Hepatocyte (in vitro differentiated cells): ENCODE results near the gene NKD1. TPM values are rescaled to one million over a fixed set of nuclear protein-coding genes. Genes with fewer than 3 reads are reported as not detected.
A peak's percentile ranks its signal among the peaks of the same experiment; 100 is the strongest.

ENCODE experiments used
- DNase-seq: peaks from one replicate; pipeline ENCODE4 v3.0.0-alpha.2; 2016; ENCODE audit warnings: low spot score
- H2AFZ ChIP-seq: fragments of 200-600 bp; sonication (generic); 2 replicates; pipeline ENCODE4 v1.6.0; 2016; ENCODE audit warnings: antibody characterized with exemption, mild to moderate bottlenecking
- H3K27ac ChIP-seq: fragments of 200-600 bp; sonication (generic); 2 replicates; pipeline ENCODE4 v1.5.1; 2016; ENCODE audit warnings: mild to moderate bottlenecking
- H3K27me3 ChIP-seq: fragments of 200-600 bp; sonication (generic); 2 replicates; pipeline ENCODE4 v1.6.1; 2016
- H3K36me3 ChIP-seq: fragments of 200-600 bp; sonication (generic); replicated peaks from 2 replicates; pipeline ENCODE4 v1.5.1; 2016; ENCODE audit warnings: low read depth; ENCODE audit not compliant: insufficient read depth
- H3K4me1 ChIP-seq: fragments of 200-600 bp; sonication (generic); 2 replicates; pipeline ENCODE4 v1.5.1; 2016; ENCODE audit warnings: mild to moderate bottlenecking, moderate library complexity; ENCODE audit not compliant: insufficient read depth
- H3K4me2 ChIP-seq: fragments of 200-600 bp; sonication (generic); 2 replicates; pipeline ENCODE4 v1.6.0; 2016
- H3K4me3 ChIP-seq: fragments of 200-600 bp; sonication (generic); 2 replicates; pipeline ENCODE4 v1.5.1; 2016; ENCODE audit warnings: mild to moderate bottlenecking
- H3K79me2 ChIP-seq: fragments of 200-600 bp; sonication (generic); 2 replicates; pipeline ENCODE4 v1.6.0; 2017; ENCODE audit warnings: mild to moderate bottlenecking
- H3K9me2 ChIP-seq: fragments of 200-600 bp; sonication (generic); replicated peaks from 2 replicates; pipeline ENCODE4 v1.6.0; 2017; ENCODE audit warnings: mild to moderate bottlenecking; ENCODE audit not compliant: insufficient read depth
- H3K9me3 ChIP-seq: fragments of 200-600 bp; sonication (generic); 2 replicates; pipeline ENCODE4 v1.5.1; 2016; ENCODE audit warnings: low read depth, mild to moderate bottlenecking
- H4K20me1 ChIP-seq: fragments of 200-600 bp; sonication (generic); 2 replicates; pipeline ENCODE4 v1.6.0; 2016; ENCODE audit warnings: mild to moderate bottlenecking; ENCODE audit not compliant: insufficient read depth, poor library complexity, severe bottlenecking
- CTCF ChIP-seq: fragments of 200-600 bp; sonication (generic); IDR thresholded peaks from 2 replicates; pipeline ENCODE4 v1.5.1; 2016; ENCODE audit warnings: antibody characterized with exemption, mild to moderate bottlenecking; ENCODE audit not compliant: poor library complexity
- EZH2 ChIP-seq: fragments of 200-600 bp; sonication (generic); IDR thresholded peaks from 2 replicates; pipeline ENCODE4 v1.6.1; 2016; ENCODE audit warnings: antibody characterized with exemption, mild to moderate bottlenecking, borderline replicate concordance
- EZH2phosphoT487 ChIP-seq: fragments of 200-600 bp; sonication (generic); IDR thresholded peaks from one replicate; pipeline ENCODE4 v1.6.1; 2018; ENCODE audit warnings: antibody characterized with exemption, mild to moderate bottlenecking, low read depth, moderate library complexity; ENCODE audit not compliant: unreplicated experiment, severe bottlenecking
- WGBS: methylation state at CpG from one replicate; pipeline ENCODE4 v1.1.6; 2016; ENCODE audit warnings: low lambda C conversion rate; ENCODE audit errors: missing lambda C conversion rate; 5-methylcytosine and 5-hydroxymethylcytosine counted together
- polyA plus RNA-seq: library from polyadenylated mRNA; unstranded; fragments of >200 nt; fragmentation: Nextera tagmentation; extraction: Ambion mirVana; gene quantifications from 2 replicates; pipeline ENCODE4 v1.2.1, GENCODE V29; 2016
- total RNA-seq: library from RNA; depleted of rRNA; stranded (reverse); fragments of >200 nt; gene quantifications from 2 replicates; pipeline ENCODE4 v1.2.3, GENCODE V29; 2014

Gene NKD1
- total and polyA plus RNA-seq, 2 experiments from 2014 or later = 5.9 to 26.3 TPM

- no peak for DNase-seq
- Histone ChIP-seq H3K36me3 (no peaks in the 10 kb centered on the region), H3K27ac (no peak overlapping the region), H3K9me2 (no peaks in the 10 kb centered on the region), H4K20me1 (no peaks in the 10 kb centered on the region), H3K9me3 (no peaks in the 10 kb centered on the region), H2AFZ (no peak overlapping the region), H3K4me1 (peaks cover 6% of the 10 kb centered on the region), H3K4me3 (no peak overlapping the region), H3K4me2 (no peak overlapping the region), H3K79me2 (no peaks in the 10 kb centered on the region), H3K27me3 (no peaks in the 10 kb centered on the region)
- TF ChIP-seq EZH2 = no peak
- no peak for TF ChIP-seq CTCF
- no peak for TF ChIP-seq EZH2phosphoT487
- WGBS = 87% methylated on average over 3 of the region's 3 CpGs
Measured at GRCh38 chr16:50583211-50583610, 35.0 kb downstream of the NKD1 start.

GRCh38 chr16:50584033-50584722 lies 36.0 kb downstream of the NKD1 start:
- no peak for DNase-seq
- Histone ChIP-seq H3K79me2 (no peaks in the 10 kb centered on the region), H3K4me3 (no peak overlapping the region), H3K4me2 (no peak overlapping the region), H4K20me1 (no peaks in the 10 kb centered on the region), H3K27me3 (no peaks in the 10 kb centered on the region), H3K9me2 (no peaks in the 10 kb centered on the region), H2AFZ (no peak overlapping the region), H3K4me1 (peaks cover 6% of the 10 kb centered on the region), H3K9me3 (no peaks in the 10 kb centered on the region), H3K27ac (no peak overlapping the region), H3K36me3 (no peaks in the 10 kb centered on the region)
- TF ChIP-seq CTCF = no peak
- TF ChIP-seq EZH2phosphoT487 = no peak
- no peak for TF ChIP-seq EZH2
- WGBS = 64% methylated on average over 6 of the region's 6 CpGs

- H3K79me2 ChIP-seq = no peaks in the 10 kb centered on the region
- H3K4me2 ChIP-seq = no peak overlapping the region
- no peak overlapping the region for H3K4me3 ChIP-seq
- no peaks in the 10 kb centered on the region for H3K9me2 ChIP-seq
- no peaks in the 10 kb centered on the region for H3K36me3 ChIP-seq
- DNase-seq = peak; percentile 32
- H3K4me1 ChIP-seq = peaks cover 6% of the 10 kb centered on the region
- H3K9me3 ChIP-seq = no peaks in the 10 kb centered on the region
- no peak overlapping the region for H2AFZ ChIP-seq
- H3K27me3 ChIP-seq = no peaks in the 10 kb centered on the region
- no peak for TF ChIP-seq CTCF
- TF ChIP-seq EZH2phosphoT487 = no peak
- no peak for TF ChIP-seq EZH2
- H3K27ac ChIP-seq = peak overlapping the region; percentile 36
- H4K20me1 ChIP-seq = no peaks in the 10 kb centered on the region
- WGBS = 81% methylated on average over 14 of the region's 16 CpGs
Measured at GRCh38 chr16:50585331-50585776, 37.2 kb downstream of the NKD1 start.
